Upper lobe of left lung (tissue), 6 donors: ENCODE results near the gene MLIP. TPM values are rescaled to one million over a fixed set of nuclear protein-coding genes. Genes with fewer than 3 reads are reported as not detected.

Source experiments
- ATAC-seq, 2 donors: fragments of 200-7000 bp; cut with Tn5 transposase; one replicate each; pipeline ENCODE4 v1.9.1; 2022; ENCODE audit warnings: mild to moderate bottlenecking in 2 of 2, moderate library complexity in 2 of 2; ENCODE audit not compliant: low FRiP score in 2 of 2
- DNase-seq, 2 donors: peaks; one replicate each; pipeline ENCODE4 v3.0.0-alpha.2; 2019 to 2020
- H3K27ac ChIP-seq, 4 donors: fragments of 200-600 bp; sonication (generic); one replicate each; pipeline ENCODE4 v1.5.1; 2016 to 2019
- H3K27me3 ChIP-seq, 4 donors: fragments of 200-600 bp; sonication (generic); one replicate each; pipeline ENCODE4 v1.5.1; 2017 to 2019
- H3K36me3 ChIP-seq, 4 donors: fragments of 200-600 bp; sonication (generic); one replicate each; pipeline ENCODE4 v1.5.1; 2016 to 2019
- H3K4me1 ChIP-seq, 4 donors: fragments of 200-600 bp; sonication (generic); one replicate each; pipeline ENCODE4 v1.5.1; 2018 to 2019
- H3K4me3 ChIP-seq, 4 donors: fragments of 200-600 bp; sonication (generic); one replicate each; pipeline ENCODE4 v1.5.1; 2017 to 2019; ENCODE audit warnings: mild to moderate bottlenecking in 2 of 4, moderate library complexity in 1 of 4
- H3K9me3 ChIP-seq, 4 donors: fragments of 200-600 bp; sonication (generic); one replicate each; pipeline ENCODE4 v1.5.1; 2018 to 2019
- CTCF ChIP-seq, 6 experiments: fragments of 450-650 bp in 4 of 6; fragments of 200-600 bp in 2 of 6; sonication (generic) in 2 of 6; IDR thresholded peaks; one replicate each; pipeline ENCODE4 v1.5.1; 2016 to 2019; ENCODE audit warnings: antibody characterized with exemption in 6 of 6
- EP300 ChIP-seq, 4 donors: sonication (generic); formaldehyde crosslinking; IDR thresholded peaks; one replicate each; pipeline ENCODE4 v1.5.1; 2017; ENCODE audit warnings: antibody characterized with exemption in 4 of 4, control low read depth in 2 of 4
- POLR2A ChIP-seq, 4 donors: fragments of 450-650 bp; IDR thresholded peaks; one replicate each; pipeline ENCODE4 v1.5.1; 2016 to 2017; ENCODE audit warnings: antibody characterized with exemption in 4 of 4, mild to moderate bottlenecking in 2 of 4
- POLR2AphosphoS5 ChIP-seq, 2 donors: sonication (generic); formaldehyde crosslinking; IDR thresholded peaks; one replicate each; pipeline ENCODE4 v1.5.1; 2017; ENCODE audit warnings: antibody characterized with exemption in 2 of 2
- WGBS, 2 donors: methylation state at CpG; one replicate each; pipeline ENCODE4 v1.1.5; 2017 to 2018; 5-methylcytosine and 5-hydroxymethylcytosine counted together
- total RNA-seq, 6 donors: library from RNA; depleted of rRNA in 4 of 6; stranded (reverse); fragments of >200 nt in 4 of 6; gene quantifications; one replicate each; pipeline versions ENCODE4 v1.1.0 to v1.2.1, GENCODE V29; 2016 to 2021
- donor health status: DM: no; HTN: no; CAD: no; lungs with moderate emphysema.
- donor health status: DM: no; HTN: yes; CAD: no; lungs with severe emphysema.

The MLIP gene
- total RNA-seq, 6 donors from 2014 or later: 0.47 to 1.3 (median 0.77) TPM; not detected in 2

- WGBS, 2 donors: 91 to 97% methylated on average over 2 of the region's 2 CpGs
- H3K4me1 ChIP-seq: no peaks in the 10 kb centered on the region
- DNase-seq: no peak
- H3K27ac ChIP-seq: no peak overlapping the region
- H3K4me3 ChIP-seq: no peak overlapping the region
- no peaks in the 10 kb centered on the region for H3K36me3 ChIP-seq
- ATAC-seq: no peak
- H3K9me3 ChIP-seq: no peaks in the 10 kb centered on the region
- TF ChIP-seq POLR2A (IDR thresholded peaks at IDR 0.05) (no peak), POLR2AphosphoS5 (IDR thresholded peaks at IDR 0.05) (no peak), EP300 (IDR thresholded peaks at IDR 0.05) (no peak), CTCF (IDR thresholded peaks at IDR 0.05) (no peak)
- H3K27me3 ChIP-seq: no peaks in the 10 kb centered on the region
Observed at GRCh38 chr6:54288474-54288873, 177.2 kb downstream of the MLIP start.

DNA sequence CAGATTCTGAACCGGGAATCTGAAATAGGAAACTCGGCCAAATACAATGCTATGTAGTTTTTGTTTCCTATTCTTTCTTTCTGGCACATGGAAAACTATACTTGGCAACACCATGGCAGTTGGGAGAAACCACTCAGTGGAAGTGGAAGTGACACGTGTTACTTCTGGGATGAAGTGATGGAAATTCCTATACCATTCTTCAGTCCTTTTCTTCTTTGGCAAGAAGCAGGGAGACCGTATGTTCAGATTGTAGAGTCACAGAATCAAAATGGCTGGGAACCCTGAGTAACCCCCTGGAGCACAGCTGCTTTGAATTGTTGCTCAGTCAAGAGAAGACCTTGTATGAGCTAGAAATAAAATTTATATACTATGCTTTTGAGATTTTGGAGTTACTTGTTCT is 178.2 kb downstream of the MLIP start:
- no peak for ATAC-seq

DNA sequence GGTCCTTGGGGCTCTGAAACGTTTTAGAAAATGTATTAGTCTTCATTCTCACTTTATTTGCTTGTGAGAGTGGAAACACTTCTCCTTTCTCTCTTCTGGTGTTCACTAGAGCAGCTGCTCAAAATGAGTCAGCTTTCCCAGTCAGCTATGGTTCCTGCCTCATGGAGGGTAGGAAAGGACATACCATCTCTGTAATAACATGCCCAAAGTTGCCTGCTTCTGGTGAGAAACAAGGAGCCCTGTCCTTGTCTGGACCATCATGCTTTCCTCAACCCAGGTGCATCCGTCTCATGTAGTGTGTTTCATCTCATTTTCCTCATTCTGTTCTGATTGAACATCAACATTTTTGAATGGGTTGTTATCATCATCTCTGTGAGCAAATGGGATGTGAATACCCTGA is 179.9 kb downstream of the MLIP start:
- no peak for DNase-seq
- Histone ChIP-seq H3K4me3 (no peak overlapping the region), H3K9me3 (no peaks in the 10 kb centered on the region), H3K27ac (no peak overlapping the region), H3K27me3 (no peaks in the 10 kb centered on the region), H3K36me3 (no peaks in the 10 kb centered on the region), H3K4me1 (no peaks in the 10 kb centered on the region)
- TF ChIP-seq POLR2AphosphoS5 (IDR thresholded peaks at IDR 0.05) (no peak), POLR2A (IDR thresholded peaks at IDR 0.05) (no peak), CTCF (IDR thresholded peaks at IDR 0.05) (no peak), EP300 (IDR thresholded peaks at IDR 0.05) (no peak)
- no peak for ATAC-seq
- 49 to 55% methylated on average over 2 of the region's 2 CpGs for WGBS, 2 donors

More for the DNA sequence above, 178.2 kb downstream of the MLIP start:
- no peaks in the 10 kb centered on the region for H3K4me1 ChIP-seq
- no peak overlapping the region for H3K4me3 ChIP-seq
- H3K36me3 ChIP-seq: no peaks in the 10 kb centered on the region
- 78 to 91% methylated on average over 4 of the region's 4 CpGs for WGBS, 2 donors
- H3K27me3 ChIP-seq: no peaks in the 10 kb centered on the region
- no peak for TF ChIP-seq EP300 (IDR thresholded peaks at IDR 0.05)
- no peak for TF ChIP-seq POLR2AphosphoS5 (IDR thresholded peaks at IDR 0.05)
- no peak for TF ChIP-seq POLR2A (IDR thresholded peaks at IDR 0.05)
- no peak for TF ChIP-seq CTCF (IDR thresholded peaks at IDR 0.05)
- H3K27ac ChIP-seq: no peak overlapping the region
- no peak for DNase-seq
- no peaks in the 10 kb centered on the region for H3K9me3 ChIP-seq

GRCh38 chr6:54291738-54292137 is 180.5 kb downstream of the MLIP start:
- DNase-seq: no peak
- H3K36me3 ChIP-seq: no peaks in the 10 kb centered on the region
- no peak overlapping the region for H3K27ac ChIP-seq
- WGBS, 2 donors: 44 to 76% methylated on average over 2 of the region's 2 CpGs
- ATAC-seq: no peak
- no peaks in the 10 kb centered on the region for H3K9me3 ChIP-seq
- no peak for TF ChIP-seq EP300 (IDR thresholded peaks at IDR 0.05)
- no peak for TF ChIP-seq CTCF (IDR thresholded peaks at IDR 0.05)
- TF ChIP-seq POLR2A (IDR thresholded peaks at IDR 0.05): no peak
- TF ChIP-seq POLR2AphosphoS5 (IDR thresholded peaks at IDR 0.05): no peak
- no peak overlapping the region for H3K4me3 ChIP-seq
- H3K4me1 ChIP-seq: no peaks in the 10 kb centered on the region
- no peaks in the 10 kb centered on the region for H3K27me3 ChIP-seq

DNA sequence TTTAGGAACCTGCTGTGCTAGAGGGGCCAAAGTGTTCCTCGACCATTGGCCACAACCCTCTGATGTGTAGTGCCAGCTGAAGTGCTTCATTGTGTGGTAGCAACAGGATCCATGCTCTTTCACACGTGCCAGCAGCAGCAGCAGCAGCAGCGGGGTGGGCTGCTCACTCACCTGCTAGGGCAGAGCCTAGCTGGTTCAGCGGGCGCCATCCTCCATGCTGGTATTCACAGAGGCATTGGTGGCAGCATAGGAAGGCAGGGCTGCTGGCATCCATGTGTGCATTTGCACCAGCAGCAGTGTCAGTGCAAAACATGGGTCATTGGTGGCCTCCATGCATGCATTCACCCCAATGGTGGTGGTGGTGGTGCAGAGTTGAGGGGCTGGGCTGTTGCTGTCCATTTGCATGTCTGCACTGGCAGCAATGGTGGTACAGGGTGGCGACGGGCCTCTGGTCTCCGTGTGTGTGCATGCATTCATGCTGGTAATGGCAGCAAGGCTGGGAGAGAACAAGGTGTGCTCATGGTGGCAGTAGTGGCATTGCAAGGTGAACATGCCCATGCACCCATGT is 183.8 kb downstream of the MLIP start:
- 81 to 90% methylated on average over 6 to 8 of the region's 8 CpGs for WGBS, 2 donors
- no peak for TF ChIP-seq POLR2A (IDR thresholded peaks at IDR 0.05)
- TF ChIP-seq CTCF (IDR thresholded peaks at IDR 0.05): no peak
- TF ChIP-seq POLR2AphosphoS5 (IDR thresholded peaks at IDR 0.05): no peak
- TF ChIP-seq EP300 (IDR thresholded peaks at IDR 0.05): no peak
- H3K4me3 ChIP-seq: no peak overlapping the region
- no peak for ATAC-seq
- peak in 1 of 2 donors; percentile 17 for DNase-seq
- no peak overlapping the region for H3K27ac ChIP-seq
- no peaks in the 10 kb centered on the region for H3K36me3 ChIP-seq
- H3K4me1 ChIP-seq: no peaks in the 10 kb centered on the region
- no peaks in the 10 kb centered on the region for H3K27me3 ChIP-seq
- no peaks in the 10 kb centered on the region for H3K9me3 ChIP-seq
